H9 (cell line): ENCODE measurements around the gene KRTAP2-3. TPM values are rescaled to one million over a fixed set of nuclear protein-coding genes. Genes with fewer than 3 reads are reported as not detected.

Source experiments
- DNase-seq: peaks from one replicate; pipeline ENCODE4 v3.0.0-alpha.2; 2017
- H2AFZ ChIP-seq: one replicate; pipeline ENCODE4 v1.6.1; 2013; ENCODE audit warnings: mild to moderate bottlenecking, low read length, control low read depth, moderate library complexity
- H2AK5ac ChIP-seq: 2 replicates; pipeline ENCODE4 v1.6.1; 2013; ENCODE audit warnings: low read length, control low read depth, mixed read lengths; ENCODE audit not compliant: insufficient read length
- H2BK120ac ChIP-seq: one replicate; pipeline ENCODE4 v1.6.1; 2013; ENCODE audit warnings: low read depth, mild to moderate bottlenecking, low read length, control low read depth, inconsistent platforms; ENCODE audit not compliant: poor library complexity, severe bottlenecking
- H2BK12ac ChIP-seq: 2 replicates; pipeline ENCODE4 v1.6.1; 2013; ENCODE audit warnings: low read length, control low read depth, mixed read lengths, low read depth; ENCODE audit not compliant: insufficient read length
- H2BK15ac ChIP-seq: 2 replicates; pipeline ENCODE4 v1.6.1; 2013; ENCODE audit warnings: low read depth, low read length, control low read depth
- H2BK20ac ChIP-seq: one replicate; pipeline ENCODE4 v1.6.1; 2013; ENCODE audit warnings: low read depth, mild to moderate bottlenecking, low read length, control low read depth, inconsistent platforms; ENCODE audit not compliant: poor library complexity, severe bottlenecking
- H2BK5ac ChIP-seq: 2 replicates; pipeline ENCODE4 v1.6.1; 2013; ENCODE audit warnings: low read length, control low read depth, mixed read lengths; ENCODE audit not compliant: insufficient read length
- H3K14ac ChIP-seq: 2 replicates; pipeline ENCODE4 v1.6.1; 2013; ENCODE audit warnings: low read length, control low read depth; ENCODE audit not compliant: insufficient read depth
- H3K18ac ChIP-seq: 2 replicates; pipeline ENCODE4 v1.6.1; 2013; ENCODE audit warnings: low read depth, mild to moderate bottlenecking, mixed read lengths, low read length, control low read depth; ENCODE audit not compliant: insufficient read length
- H3K23ac ChIP-seq: 2 replicates; pipeline ENCODE4 v1.6.1; 2013; ENCODE audit warnings: low read length, control low read depth, mixed read lengths, low read depth; ENCODE audit not compliant: insufficient read length
- H3K23me2 ChIP-seq: 2 replicates; pipeline ENCODE4 v1.6.1; 2013; ENCODE audit warnings: low read depth, mild to moderate bottlenecking, mixed read lengths, low read length, control low read depth; ENCODE audit not compliant: insufficient read length, poor library complexity, severe bottlenecking
- H3K27ac ChIP-seq: 2 replicates; pipeline ENCODE4 v1.5.1; 2013; ENCODE audit warnings: low read length, control low read depth, mixed read lengths, low read depth; ENCODE audit not compliant: insufficient read length
- H3K27me3 ChIP-seq: 2 replicates; pipeline ENCODE4 v1.6.1; 2013; ENCODE audit warnings: low read length, control low read depth, inconsistent platforms; ENCODE audit not compliant: insufficient read depth
- H3K4ac ChIP-seq: 2 replicates; pipeline ENCODE4 v1.6.1; 2013; ENCODE audit warnings: low read depth, mild to moderate bottlenecking, control low read depth, inconsistent platforms, low read length, moderate library complexity
- H3K4me1 ChIP-seq: 2 replicates; pipeline ENCODE4 v1.6.1; 2013; ENCODE audit warnings: low read length, control low read depth, inconsistent platforms; ENCODE audit not compliant: insufficient read depth
- H3K4me2 ChIP-seq: 2 replicates; pipeline ENCODE4 v1.6.1; 2013; ENCODE audit warnings: low read length, control low read depth, mixed read lengths; ENCODE audit not compliant: insufficient read length, insufficient read depth
- H3K56ac ChIP-seq: 2 replicates; pipeline ENCODE4 v1.6.1; 2013; ENCODE audit warnings: low read depth, mild to moderate bottlenecking, mixed read lengths, low read length, control low read depth; ENCODE audit not compliant: insufficient read length
- H3K79me1 ChIP-seq: 2 replicates; pipeline ENCODE4 v1.6.1; 2013; ENCODE audit warnings: low read depth, mild to moderate bottlenecking, moderate library complexity, low read length, control low read depth, inconsistent platforms; ENCODE audit not compliant: insufficient read depth, poor library complexity, severe bottlenecking
- H3K79me2 ChIP-seq: 2 replicates; pipeline ENCODE4 v1.6.1; 2013; ENCODE audit warnings: low read length, control low read depth, inconsistent platforms; ENCODE audit not compliant: insufficient read depth
- H3K9ac ChIP-seq: 2 replicates; pipeline ENCODE4 v1.6.1; 2013; ENCODE audit warnings: low read length, control low read depth, mixed read lengths; ENCODE audit not compliant: insufficient read length; ENCODE audit errors: extremely low read depth
- H3K9me3 ChIP-seq: one replicate; pipeline ENCODE4 v1.6.1; 2013; ENCODE audit warnings: low read depth, low read length, inconsistent platforms; ENCODE audit not compliant: control insufficient read depth
- H3T11ph ChIP-seq: one replicate; pipeline ENCODE4 v1.6.1; 2013; ENCODE audit warnings: mild to moderate bottlenecking, low read length, control low read depth, inconsistent platforms
- H4K20me1 ChIP-seq: one replicate; pipeline ENCODE4 v1.6.1; 2013; ENCODE audit not compliant: control insufficient read depth, insufficient read length, insufficient read depth
- H4K5ac ChIP-seq: 2 replicates; pipeline ENCODE4 v1.6.1; 2013; ENCODE audit warnings: low read depth, mild to moderate bottlenecking, mixed read lengths, low read length, control low read depth; ENCODE audit not compliant: insufficient read length
- H4K8ac ChIP-seq: replicated peaks from 2 replicates; pipeline ENCODE4 v1.6.1; 2013; ENCODE audit warnings: low read length, control low read depth, mixed read lengths, low read depth; ENCODE audit not compliant: insufficient read length
- H4K91ac ChIP-seq: 2 replicates; pipeline ENCODE4 v1.6.1; 2013; ENCODE audit warnings: low read depth, mild to moderate bottlenecking, moderate library complexity, mixed read lengths, low read length, control low read depth; ENCODE audit not compliant: insufficient read length
- H3K27ac Mint-ChIP-seq, 3 experiments: 2 replicates in 2 of 3; 3 replicates in 1 of 3; pipeline ENCODE4 v1.8.0; 2020 to 2021; ENCODE audit warnings: mixed read lengths in 3 of 3, mild to moderate bottlenecking in 1 of 3, moderate library complexity in 1 of 3
- H3K27me3 Mint-ChIP-seq: 2 replicates; pipeline ENCODE4 v1.8.0; 2021; ENCODE audit warnings: low read depth, mild to moderate bottlenecking, moderate library complexity, mixed read lengths
- H3K36me3 Mint-ChIP-seq, 3 experiments: 2 replicates in 2 of 3; 3 replicates in 1 of 3; pipeline ENCODE4 v1.8.0; 2020 to 2021; ENCODE audit warnings: low read depth in 3 of 3, mixed read lengths in 3 of 3; ENCODE audit not compliant: insufficient read depth in 1 of 3
- H3K4me1 Mint-ChIP-seq, 2 experiments: 2 replicates each; pipeline ENCODE4 v1.8.0; 2020; ENCODE audit warnings: mixed read lengths in 2 of 2
- H3K4me3 Mint-ChIP-seq, 2 experiments: 2 replicates in 1 of 2; 3 replicates in 1 of 2; pipeline ENCODE4 v1.8.0; 2020 to 2021; ENCODE audit warnings: mild to moderate bottlenecking in 2 of 2, mixed read lengths in 2 of 2, moderate library complexity in 1 of 2
- H3K9me3 Mint-ChIP-seq, 2 experiments: 2 replicates in 1 of 2; 3 replicates in 1 of 2; pipeline ENCODE4 v1.8.0; 2020; ENCODE audit warnings: mild to moderate bottlenecking in 2 of 2, mixed read lengths in 2 of 2, moderate library complexity in 1 of 2
- CTCF ChIP-seq: fragments of 200-600 bp; sonication (generic); conservative IDR thresholded peaks from 3 replicates; pipeline ENCODE4 v1.8.0; 2021; ENCODE audit warnings: antibody characterized with exemption, mild to moderate bottlenecking
- WGBS: extraction: QIAGEN DNeasy Blood & Tissue Kit; methylation state at CpG from one replicate; pipeline ENCODE4 v1.1.7; 2013; ENCODE audit warnings: missing lambda C conversion rate, low lambda C conversion rate, mixed read lengths; ENCODE audit not compliant: insufficient read length; ENCODE audit errors: extremely low coverage; 5-methylcytosine and 5-hydroxymethylcytosine counted together
- total RNA-seq: library from RNA; stranded (reverse); gene quantifications from 2 replicates; pipeline ENCODE4 v1.2.1, GENCODE V29; 2021

The KRTAP2-3 gene
- total RNA-seq, 1 experiment from 2014 or later, result not detected

GRCh38 chr17:41015454-41015853 is 44.5 kb downstream of the KRTAP2-3 start:
- Histone ChIP-seq H3K18ac (no peak overlapping the region), H4K91ac (no peak overlapping the region), H3K4ac (no peak overlapping the region), H2BK15ac (no peak overlapping the region), H3K79me2 (no peaks in the 10 kb centered on the region), H2BK120ac (no peak overlapping the region), H3K9me3 (no peaks in the 10 kb centered on the region), H2BK5ac (no peak overlapping the region), H3K23ac (no peak overlapping the region), H4K20me1 (no peaks in the 10 kb centered on the region), H4K5ac (no peak overlapping the region), H2BK12ac (no peak overlapping the region), H2AFZ (no peak overlapping the region), H2AK5ac (no peak overlapping the region), H3K79me1 (no peaks in the 10 kb centered on the region), H3K23me2 (no peaks in the 10 kb centered on the region), H3K9ac (no peak overlapping the region), H3T11ph (no peak overlapping the region), H3K27ac (no peak overlapping the region), H3K27me3 (no peaks in the 10 kb centered on the region), H3K14ac (no peak overlapping the region), H4K8ac (no peak overlapping the region), H3K56ac (no peak overlapping the region), H2BK20ac (no peak overlapping the region), H3K4me2 (no peak overlapping the region), H3K4me1 (no peaks in the 10 kb centered on the region)
- Mint-ChIP-seq H3K4me3 (no peak overlapping the region), H3K9me3 (no peaks in the 10 kb centered on the region), H3K27me3 (no peaks in the 10 kb centered on the region), H3K27ac (no peak overlapping the region), H3K36me3 (no peaks in the 10 kb centered on the region), H3K4me1 (peaks cover 0 to 2% of the 10 kb centered on the region in 2 experiments; a peak in 1 of 4 replicates)
- no peak for DNase-seq
- TF ChIP-seq CTCF, result no peak
- WGBS, result no CpG with 5 or more reads among the region's 7 CpGs
